ENCODE results near the gene CEP85. TPM values are rescaled to one million over a fixed set of nuclear protein-coding genes. Genes with fewer than 3 reads are reported as not detected.

Gene CEP85
- total and polyA plus RNA-seq, 2 of the 13 experiments (the other 11 are each of a cell fraction or from before 2014, with no cell fraction given) = 16.1 to 26.7 TPM

DNA sequence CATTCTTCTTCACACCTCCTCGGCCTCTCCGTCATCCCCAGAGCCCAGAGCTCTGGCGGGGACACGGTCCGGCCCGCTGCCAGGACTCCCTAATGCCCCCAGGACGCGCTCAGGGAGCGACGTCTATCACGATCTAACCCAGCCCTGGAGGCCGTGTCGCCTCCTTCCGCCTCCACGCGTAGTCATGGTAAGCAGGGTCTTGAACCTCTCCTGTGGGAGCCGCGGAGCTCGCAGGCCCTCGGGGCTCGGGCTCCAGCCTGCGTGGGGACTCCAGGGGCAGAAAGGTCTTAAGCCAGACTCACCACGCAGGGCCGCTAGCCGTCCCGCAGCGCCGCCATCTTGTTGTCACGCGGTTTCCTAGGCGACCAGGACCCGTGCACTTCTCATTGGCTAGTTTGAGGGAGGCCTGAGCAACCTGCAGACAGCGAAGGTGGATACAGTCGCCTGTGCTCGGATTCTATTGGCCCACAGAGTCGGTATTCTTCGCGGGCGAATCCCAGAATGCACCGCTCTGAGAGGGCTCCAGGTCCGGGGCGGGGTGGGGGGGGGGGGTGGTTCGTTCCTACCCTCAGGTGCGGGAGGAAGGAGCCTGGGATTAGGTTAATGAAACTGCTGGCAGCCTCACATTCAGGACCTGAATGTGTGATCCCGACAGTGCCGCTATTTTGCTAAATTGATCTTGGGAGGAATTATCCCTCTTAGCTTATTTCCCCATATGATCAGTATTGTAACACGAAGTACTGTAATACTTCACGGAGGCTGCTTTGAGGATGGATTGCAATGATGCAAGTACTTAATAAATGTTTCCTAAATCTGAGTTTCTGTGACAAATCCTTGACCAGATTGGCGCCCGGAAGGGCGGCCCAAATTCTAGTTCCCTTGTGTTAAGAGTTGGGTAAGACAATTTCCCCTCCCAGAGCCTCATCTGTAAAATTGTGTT lies 72.6 kb downstream of the CEP85 start, which contains the start of gene UBXN11 (continued):
- TF ChIP-seq ISX (CRISPR knock-in tag; conservative IDR thresholded peaks at IDR 0.05) = no peak
- TF ChIP-seq TOE1 (CRISPR knock-in tag; IDR thresholded peaks at IDR 0.05) = no peak
- TF ChIP-seq, protein P1, sequence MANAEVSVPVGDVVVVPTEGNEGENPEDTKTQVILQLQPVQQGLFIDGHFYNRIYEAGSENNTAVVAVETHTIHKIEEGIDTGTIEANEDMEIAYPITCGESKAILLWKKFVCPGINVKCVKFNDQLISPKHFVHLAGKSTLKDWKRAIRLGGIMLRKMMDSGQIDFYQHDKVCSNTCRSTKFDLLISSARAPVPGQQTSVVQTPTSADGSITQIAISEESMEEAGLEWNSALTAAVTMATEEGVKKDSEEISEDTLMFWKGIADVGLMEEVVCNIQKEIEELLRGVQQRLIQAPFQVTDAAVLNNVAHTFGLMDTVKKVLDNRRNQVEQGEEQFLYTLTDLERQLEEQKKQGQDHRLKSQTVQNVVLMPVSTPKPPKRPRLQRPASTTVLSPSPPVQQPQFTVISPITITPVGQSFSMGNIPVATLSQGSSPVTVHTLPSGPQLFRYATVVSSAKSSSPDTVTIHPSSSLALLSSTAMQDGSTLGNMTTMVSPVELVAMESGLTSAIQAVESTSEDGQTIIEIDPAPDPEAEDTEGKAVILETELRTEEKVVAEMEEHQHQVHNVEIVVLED (CRISPR knock-in tag; IDR thresholded peaks at IDR 0.05; ENCODE audit: borderline replicate concordance) = no peak
- TF ChIP-seq, protein P2, sequence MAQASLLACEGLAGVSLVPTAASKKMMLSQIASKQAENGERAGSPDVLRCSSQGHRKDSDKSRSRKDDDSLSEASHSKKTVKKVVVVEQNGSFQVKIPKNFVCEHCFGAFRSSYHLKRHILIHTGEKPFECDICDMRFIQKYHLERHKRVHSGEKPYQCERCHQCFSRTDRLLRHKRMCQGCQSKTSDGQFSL (CRISPR knock-in tag; IDR thresholded peaks at IDR 0.05) = peak; percentile 68
- no peak for TF ChIP-seq ZNF766 (CRISPR knock-in tag; IDR thresholded peaks at IDR 0.05; ENCODE audit: borderline replicate concordance)
- no peak for TF ChIP-seq DPF2 (CRISPR knock-in tag; IDR thresholded peaks at IDR 0.05; ENCODE audit: borderline replicate concordance, low read depth)
- TF ChIP-seq CEBPG (CRISPR knock-in tag; IDR thresholded peaks at IDR 0.05) = no peak
- peak; percentile 88 for TF ChIP-seq HOXA3 (CRISPR knock-in tag; IDR thresholded peaks at IDR 0.05)
- TF ChIP-seq ZNF230 (CRISPR knock-in tag; IDR thresholded peaks at IDR 0.05) = 0 out of 2 replicates have a peak, but pooled peaks have one; percentile 80
- TF ChIP-seq SP5 (CRISPR knock-in tag; IDR thresholded peaks at IDR 0.05; ENCODE audit: borderline replicate concordance, low read depth) = no peak
- TF ChIP-seq, protein P3, sequence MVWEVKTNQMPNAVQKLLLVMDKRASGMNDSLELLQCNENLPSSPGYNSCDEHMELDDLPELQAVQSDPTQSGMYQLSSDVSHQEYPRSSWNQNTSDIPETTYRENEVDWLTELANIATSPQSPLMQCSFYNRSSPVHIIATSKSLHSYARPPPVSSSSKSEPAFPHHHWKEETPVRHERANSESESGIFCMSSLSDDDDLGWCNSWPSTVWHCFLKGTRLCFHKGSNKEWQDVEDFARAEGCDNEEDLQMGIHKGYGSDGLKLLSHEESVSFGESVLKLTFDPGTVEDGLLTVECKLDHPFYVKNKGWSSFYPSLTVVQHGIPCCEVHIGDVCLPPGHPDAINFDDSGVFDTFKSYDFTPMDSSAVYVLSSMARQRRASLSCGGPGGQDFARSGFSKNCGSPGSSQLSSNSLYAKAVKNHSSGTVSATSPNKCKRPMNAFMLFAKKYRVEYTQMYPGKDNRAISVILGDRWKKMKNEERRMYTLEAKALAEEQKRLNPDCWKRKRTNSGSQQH (CRISPR knock-in tag; IDR thresholded peaks at IDR 0.05; ENCODE audit: low read depth) = 0 out of 2 replicates have a peak, but pooled peaks have one; percentile 48
- TF ChIP-seq, protein P4, sequence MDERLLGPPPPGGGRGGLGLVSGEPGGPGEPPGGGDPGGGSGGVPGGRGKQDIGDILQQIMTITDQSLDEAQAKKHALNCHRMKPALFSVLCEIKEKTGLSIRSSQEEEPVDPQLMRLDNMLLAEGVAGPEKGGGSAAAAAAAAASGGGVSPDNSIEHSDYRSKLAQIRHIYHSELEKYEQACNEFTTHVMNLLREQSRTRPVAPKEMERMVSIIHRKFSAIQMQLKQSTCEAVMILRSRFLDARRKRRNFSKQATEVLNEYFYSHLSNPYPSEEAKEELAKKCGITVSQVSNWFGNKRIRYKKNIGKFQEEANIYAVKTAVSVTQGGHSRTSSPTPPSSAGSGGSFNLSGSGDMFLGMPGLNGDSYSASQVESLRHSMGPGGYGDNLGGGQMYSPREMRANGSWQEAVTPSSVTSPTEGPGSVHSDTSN (CRISPR knock-in tag; IDR thresholded peaks at IDR 0.05) = no peak
- no peak for TF ChIP-seq ATF7-NPFF (CRISPR knock-in tag; IDR thresholded peaks at IDR 0.05; ENCODE audit: low read depth)
- no peak for TF ChIP-seq HOXA9 (CRISPR knock-in tag; IDR thresholded peaks at IDR 0.05; ENCODE audit: borderline replicate concordance)
- TF ChIP-seq, protein P5, sequence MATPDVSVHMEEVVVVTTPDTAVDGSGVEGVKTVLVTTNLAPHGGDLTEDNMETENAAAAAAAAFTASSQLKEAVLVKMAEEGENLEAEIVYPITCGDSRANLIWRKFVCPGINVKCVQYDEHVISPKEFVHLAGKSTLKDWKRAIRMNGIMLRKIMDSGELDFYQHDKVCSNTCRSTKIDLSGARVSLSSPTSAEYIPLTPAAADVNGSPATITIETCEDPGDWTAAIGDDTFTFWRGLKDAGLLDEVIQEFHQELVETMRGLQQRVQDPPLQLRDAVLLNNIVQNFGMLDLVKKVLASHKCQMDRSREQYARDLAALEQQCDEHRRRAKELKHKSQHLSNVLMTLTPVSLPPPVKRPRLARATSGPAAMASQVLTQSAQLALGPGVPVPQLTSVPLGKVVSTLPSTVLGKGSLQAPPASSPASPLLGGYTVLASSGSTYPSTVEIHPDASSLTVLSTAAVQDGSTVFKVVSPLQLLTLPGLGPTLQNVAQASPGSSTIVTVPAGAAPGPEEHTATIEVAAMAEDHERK (CRISPR knock-in tag; IDR thresholded peaks at IDR 0.05; ENCODE audit: low read depth) = no peak
- peak; percentile 42; the same call in 1 of the 2 replicates for TF ChIP-seq RBFOX2 (IDR thresholded peaks at IDR 0.05; ENCODE audit: low read depth, low read length)
- no peak for TF ChIP-seq PRPF4 (IDR thresholded peaks at IDR 0.05; ENCODE audit: low read depth, low read length, poor library complexity, severe bottlenecking)
- no peak for TF ChIP-seq RELA (CRISPR knock-in tag; IDR thresholded peaks at IDR 0.05)
- TF ChIP-seq ZNF776 (CRISPR knock-in tag; IDR thresholded peaks at IDR 0.05) = peak; percentile 56; the same call in 1 of the 2 replicates
- TF ChIP-seq, protein P6, sequence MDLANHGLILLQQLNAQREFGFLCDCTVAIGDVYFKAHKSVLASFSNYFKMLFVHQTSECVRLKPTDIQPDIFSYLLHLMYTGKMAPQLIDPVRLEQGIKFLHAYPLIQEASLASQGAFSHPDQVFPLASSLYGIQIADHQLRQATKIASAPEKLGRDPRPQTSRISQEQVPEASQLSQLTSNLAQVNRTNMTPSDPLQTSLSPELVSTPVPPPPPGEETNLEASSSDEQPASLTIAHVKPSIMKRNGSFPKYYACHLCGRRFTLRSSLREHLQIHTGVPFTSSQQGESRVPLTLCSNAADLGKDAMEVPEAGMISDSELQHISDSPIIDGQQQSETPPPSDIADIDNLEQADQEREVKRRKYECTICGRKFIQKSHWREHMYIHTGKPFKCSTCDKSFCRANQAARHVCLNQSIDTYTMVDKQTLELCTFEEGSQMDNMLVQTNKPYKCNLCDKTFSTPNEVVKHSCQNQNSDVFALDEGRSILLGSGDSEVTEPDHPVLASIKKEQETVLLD (CRISPR knock-in tag; IDR thresholded peaks at IDR 0.05; ENCODE audit: low read depth) = no peak
- TF ChIP-seq YY1 (IDR thresholded peaks at IDR 0.05; ENCODE audit: insufficient read depth, insufficient replicate concordance, low read depth, low read length) = peak; percentile 98

All from HepG2 (cell line).